A549 (cell line): Measurements from ENCODE around the gene KCNQ1. TPM values are rescaled to one million over a fixed set of nuclear protein-coding genes. Genes with fewer than 3 reads are reported as not detected.

ENCODE experiments used
- ATAC-seq, 2 experiments: fragments of 200-7000 bp in 1 of 2; fragments of >200 bp in 1 of 2; cut with Nextera tagmentation in 1 of 2; cut with Tn5 transposase in 1 of 2; 3 replicates each; pipeline versions ENCODE4 v1.8.0 to v1.9.1; 2018 to 2020; ENCODE audit warnings: mild to moderate bottlenecking in 1 of 2, moderate library complexity in 1 of 2
- CTCF ChIA-PET: fragments of 300-600 bp; sonication (Branson Sonifier 250); formaldehyde crosslinking; extraction: SDS; loops from one replicate; lab custom pipeline; 2021; ENCODE audit warnings: antibody characterized with exemption, inconsistent platforms; lab: Yijun Ruan, JAX
- POLR2A ChIA-PET: fragments of 350-600 bp; formaldehyde crosslinking; extraction: SDS; loops from one replicate; lab custom pipeline; 2021; ENCODE audit warnings: antibody characterized with exemption, inconsistent platforms; lab: Yijun Ruan, JAX
- DNase-seq, 2 experiments: peaks; one replicate each; pipeline versions ENCODE4 v3.0.0 to v3.0.0-alpha.2; 2011 to 2016; ENCODE audit warnings: low read depth in 1 of 2, low spot score in 1 of 2
- FAIRE-seq: peaks from 2 replicates; lab custom pipeline; 2011; peaks lifted over from hg19 to GRCh38; lab: Jason Lieb, UNC
- H3K27ac ChIP-seq, 2 experiments: fragments of >200 bp; sonication (Bioruptor Twin); formaldehyde crosslinking; 3 replicates each; pipeline ENCODE4 v1.5.1; 2016 to 2017
- H3K4me1 ChIP-seq: fragments of >200 bp; sonication (Bioruptor Twin); formaldehyde crosslinking; 3 replicates; pipeline ENCODE4 v1.6.1; 2016
- H3K4me2 ChIP-seq: fragments of >200 bp; sonication (Bioruptor Twin); formaldehyde crosslinking; 3 replicates; pipeline ENCODE4 v1.6.1; 2016
- H3K4me3 ChIP-seq: fragments of >200 bp; sonication (Bioruptor Twin); formaldehyde crosslinking; 3 replicates; pipeline ENCODE4 v1.5.1; 2016
- H3K9me3 ChIP-seq: fragments of >200 bp; sonication (Bioruptor Twin); formaldehyde crosslinking; 3 replicates; pipeline ENCODE4 v1.6.1; 2016
- BCL3 ChIP-seq: fragments of >200 bp; sonication (Bioruptor Twin); formaldehyde crosslinking; IDR thresholded peaks from 3 replicates; pipeline ENCODE4 v1.6.1; 2016
- BHLHE40 ChIP-seq: IDR thresholded peaks from 2 replicates; pipeline ENCODE4 v1.6.1; 2012; ENCODE audit warnings: low read depth, low read length, inconsistent platforms
- CBX2 ChIP-seq: fragments of 200-600 bp; sonication (generic); IDR thresholded peaks from 2 replicates; pipeline ENCODE4 v1.6.1; 2016; ENCODE audit warnings: low read depth, mild to moderate bottlenecking, borderline replicate concordance
- CBX8 ChIP-seq: fragments of 200-600 bp; sonication (generic); IDR thresholded peaks from 2 replicates; pipeline ENCODE4 v1.6.1; 2016
- CHD2 ChIP-seq: fragments of 150-350 bp; IDR thresholded peaks from 2 replicates; pipeline ENCODE4 v1.6.1; 2014; ENCODE audit warnings: low read length; ENCODE audit not compliant: partially characterized antibody
- EP300 ChIP-seq, 2 experiments: fragments of >200 bp; sonication (Bioruptor Twin); formaldehyde crosslinking; IDR thresholded peaks; 2 replicates in 1 of 2; 3 replicates in 1 of 2; pipeline ENCODE4 v1.6.1; 2016 to 2017
- ESRRA ChIP-seq: fragments of 150-350 bp; IDR thresholded peaks from 2 replicates; pipeline ENCODE4 v1.6.1; 2014; ENCODE audit warnings: mild to moderate bottlenecking, low read length, borderline replicate concordance
- FOSB ChIP-seq: fragments of 250-450 bp; sonication (Bioruptor Pico); IDR thresholded peaks from 2 replicates; pipeline ENCODE4 v1.5.0; 2020; ENCODE audit warnings: mild to moderate bottlenecking, moderate library complexity
- FOSL2 ChIP-seq, 2 experiments: fragments of 450-650 bp in 1 of 2; fragments of >200 bp in 1 of 2; sonication (Bioruptor Twin) in 1 of 2; formaldehyde crosslinking; IDR thresholded peaks; 2 replicates each; pipeline versions ENCODE4 v1.5.0 to v1.6.1; 2016 to 2020; ENCODE audit warnings: mild to moderate bottlenecking in 1 of 2, moderate library complexity in 1 of 2
- FOXS1 ChIP-seq: fragments of 250-450 bp; sonication (Bioruptor Pico); IDR thresholded peaks from 2 replicates; pipeline ENCODE4 v1.5.0; 2020; ENCODE audit warnings: mild to moderate bottlenecking, moderate library complexity
- HES2 ChIP-seq: fragments of >200 bp; sonication (Bioruptor Twin); formaldehyde crosslinking; IDR thresholded peaks from 2 replicates; pipeline ENCODE4 v1.6.1; 2016
- HEYL ChIP-seq: fragments of 250-450 bp; sonication (Bioruptor Pico); IDR thresholded peaks from 2 replicates; pipeline ENCODE4 v1.8.0; 2021; ENCODE audit warnings: mild to moderate bottlenecking, moderate library complexity
- KDM1A ChIP-seq: fragments of 200-600 bp; sonication (generic); IDR thresholded peaks from 2 replicates; pipeline ENCODE4 v1.6.1; 2016; ENCODE audit warnings: low read depth, mild to moderate bottlenecking
- MAFK ChIP-seq: fragments of 450-650 bp; IDR thresholded peaks from 2 replicates; pipeline ENCODE4 v1.6.1; 2014; ENCODE audit not compliant: partially characterized antibody
- MAX ChIP-seq: IDR thresholded peaks from 2 replicates; pipeline ENCODE4 v1.6.1; 2012
- MYC ChIP-seq: IDR thresholded peaks from 2 replicates; pipeline ENCODE4 v1.6.1; 2012; ENCODE audit warnings: mild to moderate bottlenecking, inconsistent platforms, low read length, improper control_type of control experiment, borderline replicate concordance
- POLR2A ChIP-seq: IDR thresholded peaks from 2 replicates; pipeline ENCODE4 v1.6.1; 2012; ENCODE audit warnings: mild to moderate bottlenecking, low read length
- RNF2 ChIP-seq: fragments of 200-600 bp; sonication (generic); IDR thresholded peaks from 2 replicates; pipeline ENCODE4 v1.6.1; 2016; ENCODE audit warnings: low read depth, mild to moderate bottlenecking, antibody characterized with exemption, moderate library complexity, borderline replicate concordance
- SREBF2 ChIP-seq: fragments of 450-650 bp; IDR thresholded peaks from 2 replicates; pipeline ENCODE4 v1.6.1; 2014; ENCODE audit warnings: mild to moderate bottlenecking, moderate library complexity
- TFCP2L1 ChIP-seq: fragments of 250-450 bp; sonication (Bioruptor Pico); IDR thresholded peaks from 2 replicates; pipeline ENCODE4 v1.5.0; 2021; ENCODE audit warnings: mild to moderate bottlenecking
- TP53 ChIP-seq: fragments of 250-450 bp; sonication (Bioruptor Pico); IDR thresholded peaks from 2 replicates; pipeline ENCODE4 v1.5.0; 2021; ENCODE audit warnings: mild to moderate bottlenecking, moderate library complexity
- WGBS: methylation state at CpG from one replicate; pipeline ENCODE4 v1.1.6; 2017; ENCODE audit errors: missing lambda C conversion rate; 5-methylcytosine and 5-hydroxymethylcytosine counted together
- polyA plus RNA-seq, 4 experiments: library from polyadenylated mRNA; depleted of rRNA in 3 of 4; stranded (reverse); fragments of >200 nt; fragmentation: RNase III in 1 of 4; extraction: RNeasy Plus Mini Kit Qiagen cat#74134 plus additional on column Dnase treatment in 1 of 4; gene quantifications; 2 replicates in 3 of 4; 3 replicates in 1 of 4; pipeline ENCODE4 v1.2.3, GENCODE V29; 2011 to 2017
- TF ChIP-seq, protein P1 (sequence below): IDR thresholded peaks from 2 replicates; pipeline ENCODE4 v1.6.1; 2012
- TF ChIP-seq, protein P2 (sequence below): fragments of >200 bp; sonication (Bioruptor Twin); formaldehyde crosslinking; IDR thresholded peaks from 3 replicates; pipeline ENCODE4 v1.5.1; 2016
- TF ChIP-seq, protein P3 (sequence below): fragments of 450-650 bp; IDR thresholded peaks from 2 replicates; pipeline ENCODE4 v1.6.1; 2014; ENCODE audit warnings: antibody characterized with exemption

KCNQ1 gene
- polyA plus RNA-seq, 2 of the 4 experiments (the other 2 are of a cell fraction), result 0.14 to 0.17 TPM

DNA sequence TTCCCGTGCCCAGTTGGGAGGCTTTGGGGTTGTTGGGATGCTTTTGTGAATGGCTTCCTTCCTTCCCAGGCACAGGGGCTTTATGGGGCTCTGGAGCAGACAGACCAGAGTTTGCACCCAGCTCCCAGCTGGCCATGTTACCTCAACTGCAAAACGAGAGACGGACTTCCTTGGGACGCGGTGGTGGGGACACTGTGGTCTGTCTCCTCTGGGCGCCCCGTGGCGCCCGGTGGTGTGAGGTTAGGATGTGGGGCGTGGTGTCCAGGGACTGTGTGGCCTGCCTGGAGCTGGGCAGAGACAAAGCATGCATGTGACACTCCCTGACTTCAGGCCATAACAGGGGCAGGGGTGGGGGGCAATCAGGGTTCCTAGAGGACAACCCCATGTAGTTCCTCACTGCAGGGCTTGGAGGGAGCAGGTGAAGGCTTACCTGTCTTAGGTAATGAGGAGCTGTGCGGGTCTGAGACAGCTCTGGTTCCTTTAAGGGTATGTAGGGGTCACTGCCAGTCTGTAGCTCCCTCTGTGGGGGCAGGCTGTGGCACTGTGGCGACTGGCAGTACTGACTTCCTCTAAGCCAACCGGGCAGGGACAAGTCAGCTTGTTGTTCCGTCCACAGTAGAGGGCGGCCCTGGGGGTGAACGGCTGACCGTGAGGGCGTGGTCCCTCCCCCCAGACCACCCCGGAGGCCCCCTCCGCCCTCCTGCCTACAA is 14.4 kb downstream of the KCNQ1 start:
- Histone ChIP-seq H3K4me2 (no peak overlapping the region), H3K9me3 (no peaks in the 10 kb centered on the region), H3K4me3 (no peak overlapping the region), H3K27ac (no peak overlapping the region), H3K4me1 (no peaks in the 10 kb centered on the region)
- DNase-seq (no peak), FAIRE-seq (no peak), ATAC-seq (no peak)
- no peak for TF ChIP-seq BHLHE40
- WGBS, result 34% methylated on average over 17 of the region's 20 CpGs
- ChIA-PET CTCF (interaction anchor here (1.0 to 1.7 kb wide), 2 partner anchors 9 to 39 kb away, joined by 3 to 5 read pairs; no protein-coding TSS in a partner anchor), POLR2A (no interaction called here)

DNA sequence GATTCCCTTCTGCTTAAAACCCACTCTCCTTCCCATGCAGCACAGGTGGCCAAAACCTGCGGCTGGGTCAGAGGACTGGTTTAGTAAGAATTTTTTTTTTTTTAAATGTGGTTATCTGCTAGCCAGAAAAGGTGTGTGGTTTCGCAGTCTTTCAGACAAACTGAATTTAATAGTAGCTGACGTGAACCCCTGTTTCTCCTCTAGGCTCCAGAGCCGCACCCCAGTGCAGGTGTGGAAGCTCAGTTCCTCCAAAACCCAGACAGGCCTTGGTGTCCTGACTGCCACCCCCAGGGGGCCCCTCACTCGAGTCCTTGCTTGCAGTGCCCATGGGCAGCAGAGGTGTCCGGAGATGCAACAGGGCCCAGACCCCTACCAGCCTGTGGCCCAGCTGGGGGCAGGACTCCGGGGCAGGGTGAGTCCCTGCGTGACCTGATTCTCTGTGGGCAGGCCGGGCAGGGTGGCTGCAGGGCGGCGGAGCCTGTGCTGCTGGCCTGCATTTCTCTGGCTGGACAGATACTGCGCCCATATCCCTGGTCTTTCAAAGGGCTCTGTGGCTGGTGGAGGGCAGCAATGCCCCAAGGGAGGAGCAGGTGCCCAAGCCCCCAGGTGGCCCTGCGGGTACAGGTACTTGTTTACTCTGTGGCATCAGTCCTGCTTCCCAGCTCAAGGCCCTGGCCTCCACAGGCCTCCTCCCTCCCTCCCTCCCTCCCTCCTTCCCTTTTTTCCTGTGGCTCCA is 15.2 kb downstream of the KCNQ1 start:
- H3K27ac ChIP-seq, result no peak overlapping the region
- TF ChIP-seq CHD2 (no peak), SREBF2 (no peak), HES2 (no peak), TFCP2L1 (no peak), ESRRA (no peak), KDM1A (no peak), FOXS1 (CRISPR knock-in tag) (no peak)
- TF ChIP-seq, protein P1, sequence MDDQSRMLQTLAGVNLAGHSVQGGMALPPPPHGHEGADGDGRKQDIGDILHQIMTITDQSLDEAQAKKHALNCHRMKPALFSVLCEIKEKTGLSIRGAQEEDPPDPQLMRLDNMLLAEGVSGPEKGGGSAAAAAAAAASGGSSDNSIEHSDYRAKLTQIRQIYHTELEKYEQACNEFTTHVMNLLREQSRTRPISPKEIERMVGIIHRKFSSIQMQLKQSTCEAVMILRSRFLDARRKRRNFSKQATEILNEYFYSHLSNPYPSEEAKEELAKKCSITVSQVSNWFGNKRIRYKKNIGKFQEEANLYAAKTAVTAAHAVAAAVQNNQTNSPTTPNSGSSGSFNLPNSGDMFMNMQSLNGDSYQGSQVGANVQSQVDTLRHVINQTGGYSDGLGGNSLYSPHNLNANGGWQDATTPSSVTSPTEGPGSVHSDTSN, result no peak
- TF ChIP-seq, protein P2, sequence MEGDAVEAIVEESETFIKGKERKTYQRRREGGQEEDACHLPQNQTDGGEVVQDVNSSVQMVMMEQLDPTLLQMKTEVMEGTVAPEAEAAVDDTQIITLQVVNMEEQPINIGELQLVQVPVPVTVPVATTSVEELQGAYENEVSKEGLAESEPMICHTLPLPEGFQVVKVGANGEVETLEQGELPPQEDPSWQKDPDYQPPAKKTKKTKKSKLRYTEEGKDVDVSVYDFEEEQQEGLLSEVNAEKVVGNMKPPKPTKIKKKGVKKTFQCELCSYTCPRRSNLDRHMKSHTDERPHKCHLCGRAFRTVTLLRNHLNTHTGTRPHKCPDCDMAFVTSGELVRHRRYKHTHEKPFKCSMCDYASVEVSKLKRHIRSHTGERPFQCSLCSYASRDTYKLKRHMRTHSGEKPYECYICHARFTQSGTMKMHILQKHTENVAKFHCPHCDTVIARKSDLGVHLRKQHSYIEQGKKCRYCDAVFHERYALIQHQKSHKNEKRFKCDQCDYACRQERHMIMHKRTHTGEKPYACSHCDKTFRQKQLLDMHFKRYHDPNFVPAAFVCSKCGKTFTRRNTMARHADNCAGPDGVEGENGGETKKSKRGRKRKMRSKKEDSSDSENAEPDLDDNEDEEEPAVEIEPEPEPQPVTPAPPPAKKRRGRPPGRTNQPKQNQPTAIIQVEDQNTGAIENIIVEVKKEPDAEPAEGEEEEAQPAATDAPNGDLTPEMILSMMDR, result no peak
- 75% methylated on average over 11 of the region's 13 CpGs for WGBS
- H3K4me1 ChIP-seq, result no peaks in the 10 kb centered on the region
- ChIA-PET CTCF (interaction anchor here (1.7 kb wide), 1 partner anchor 40 kb away, joined by 5 read pairs; no protein-coding TSS in a partner anchor), POLR2A (no interaction called here)
- peak; percentile 11 to 19; a peak in 2 of 6 replicates for ATAC-seq
- FAIRE-seq, result no peak
- no peaks in the 10 kb centered on the region for H3K9me3 ChIP-seq
- H3K4me2 ChIP-seq, result no peak overlapping the region
- DNase-seq, result no peak
- no peak overlapping the region for H3K4me3 ChIP-seq

- ATAC-seq (no peak), DNase-seq (no peak), FAIRE-seq (no peak)
- WGBS, result 57% methylated on average over 13 of the region's 15 CpGs
- POLR2A ChIA-PET, result no interaction called here
- CTCF ChIA-PET, result interaction anchor here (0.8 kb wide), 1 partner anchor 21 kb away, joined by 3 read pairs; no protein-coding TSS in a partner anchor
- H3K27ac ChIP-seq, result no peak overlapping the region
- no peak for TF ChIP-seq KDM1A
- TF ChIP-seq CBX2, result no peak
- no peak for TF ChIP-seq TP53 (CRISPR knock-in tag)
- no peak for TF ChIP-seq RNF2
- TF ChIP-seq POLR2A, result no peak
- TF ChIP-seq HEYL (CRISPR knock-in tag), result no peak
- no peak for TF ChIP-seq FOSL2 (IDR thresholded peaks at IDR 0.05)
- TF ChIP-seq FOSL2 (CRISPR knock-in tag; IDR thresholded peaks at IDR 0.05), result no peak
- TF ChIP-seq TFCP2L1, result no peak
- no peak for TF ChIP-seq ESRRA
- no peak for TF ChIP-seq EP300 (IDR thresholded peaks at IDR 0.05)
- TF ChIP-seq FOSB (CRISPR knock-in tag), result no peak
- TF ChIP-seq, protein P3, sequence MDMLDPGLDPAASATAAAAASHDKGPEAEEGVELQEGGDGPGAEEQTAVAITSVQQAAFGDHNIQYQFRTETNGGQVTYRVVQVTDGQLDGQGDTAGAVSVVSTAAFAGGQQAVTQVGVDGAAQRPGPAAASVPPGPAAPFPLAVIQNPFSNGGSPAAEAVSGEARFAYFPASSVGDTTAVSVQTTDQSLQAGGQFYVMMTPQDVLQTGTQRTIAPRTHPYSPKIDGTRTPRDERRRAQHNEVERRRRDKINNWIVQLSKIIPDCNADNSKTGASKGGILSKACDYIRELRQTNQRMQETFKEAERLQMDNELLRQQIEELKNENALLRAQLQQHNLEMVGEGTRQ, result no peak
- no peak for TF ChIP-seq MAFK
- TF ChIP-seq MYC, result no peak
- TF ChIP-seq FOXS1 (CRISPR knock-in tag), result no peak
- no peak for TF ChIP-seq BCL3
- no peak for TF ChIP-seq CBX8
- no peak for TF ChIP-seq MAX
- no peaks in the 10 kb centered on the region for H3K4me1 ChIP-seq
- H3K4me3 ChIP-seq, result no peak overlapping the region
- H3K9me3 ChIP-seq, result no peaks in the 10 kb centered on the region
- H3K4me2 ChIP-seq, result no peak overlapping the region
These were observed 15.9 kb downstream of the KCNQ1 start for GRCh38 chr11:2460540-2461252.
